SK-N-SH treated with all-trans-retinoic acid at 6 μM for 48 hours (cell line): ENCODE measurements around the gene GSE1.

Experiments
- ATAC-seq: fragments of 200-7000 bp; cut with Tn5 transposase; 3 replicates; pipeline ENCODE4 v1.9.1; 2020; ENCODE audit warnings: mild to moderate bottlenecking, moderate library complexity
- ARNTL ChIP-seq: fragments of 450-650 bp; formaldehyde crosslinking; IDR thresholded peaks from 2 replicates; pipeline ENCODE4 v1.5.0; 2020; ENCODE audit warnings: low read depth, mild to moderate bottlenecking, moderate library complexity, borderline replicate concordance
- BACH2 ChIP-seq: fragments of 250-450 bp; sonication (Bioruptor Pico); IDR thresholded peaks from 2 replicates; pipeline ENCODE4 v1.9.0; 2021; ENCODE audit warnings: mild to moderate bottlenecking, borderline replicate concordance
- CREB5 ChIP-seq: fragments of 250-450 bp; sonication (Bioruptor Pico); IDR thresholded peaks from 2 replicates; pipeline ENCODE4 v1.5.1; 2020; ENCODE audit warnings: low read depth, mild to moderate bottlenecking, moderate library complexity
- CSDC2 ChIP-seq: fragments of 250-450 bp; sonication (Bioruptor Pico); IDR thresholded peaks from 2 replicates; pipeline ENCODE4 v1.5.0; 2020; ENCODE audit warnings: mild to moderate bottlenecking, moderate library complexity
- CSRNP3 ChIP-seq: fragments of 250-450 bp; sonication (Bioruptor Pico); IDR thresholded peaks from 2 replicates; pipeline ENCODE4 v1.5.1; 2021; ENCODE audit warnings: mild to moderate bottlenecking, moderate library complexity
- ESRRG ChIP-seq: fragments of 250-450 bp; sonication (Bioruptor Pico); IDR thresholded peaks from 2 replicates; pipeline ENCODE4 v1.6.1; 2021; ENCODE audit warnings: mild to moderate bottlenecking
- GLIS3 ChIP-seq: fragments of 250-450 bp; sonication (Bioruptor Pico); IDR thresholded peaks from 2 replicates; pipeline ENCODE4 v1.5.0; 2020; ENCODE audit warnings: mild to moderate bottlenecking, moderate library complexity
- ISL1 ChIP-seq: fragments of 250-450 bp; sonication (Bioruptor Pico); IDR thresholded peaks from 2 replicates; pipeline ENCODE4 v2.1.2; 2022; ENCODE audit warnings: mild to moderate bottlenecking, moderate library complexity
- OSR1 ChIP-seq: fragments of 250-450 bp; sonication (Bioruptor Pico); IDR thresholded peaks from 2 replicates; pipeline ENCODE4 v1.8.0; 2022; ENCODE audit warnings: moderate library complexity, mild to moderate bottlenecking, inconsistent platforms
- PATZ1 ChIP-seq: fragments of 250-450 bp; sonication (Bioruptor Pico); IDR thresholded peaks from 2 replicates; pipeline ENCODE4 v1.8.0; 2020; ENCODE audit warnings: mild to moderate bottlenecking, moderate library complexity, borderline replicate concordance
- POU6F1 ChIP-seq: fragments of 250-450 bp; sonication (Bioruptor Pico); IDR thresholded peaks from 2 replicates; pipeline ENCODE4 v1.8.0; 2021; ENCODE audit warnings: low read depth, mild to moderate bottlenecking, moderate library complexity, borderline replicate concordance
- PPARA ChIP-seq: fragments of 250-450 bp; sonication (Bioruptor Pico); IDR thresholded peaks from 2 replicates; pipeline ENCODE4 v1.5.0; 2020; ENCODE audit warnings: mild to moderate bottlenecking, borderline replicate concordance
- RARB ChIP-seq: fragments of 250-450 bp; sonication (Bioruptor Pico); IDR thresholded peaks from 2 replicates; pipeline ENCODE4 v1.8.0; 2021; ENCODE audit warnings: mild to moderate bottlenecking, moderate library complexity
- SNAI2 ChIP-seq: fragments of 250-450 bp; sonication (Bioruptor Pico); IDR thresholded peaks from 2 replicates; pipeline ENCODE4 v1.5.0; 2020; ENCODE audit warnings: mild to moderate bottlenecking, moderate library complexity
- TCF4 ChIP-seq: fragments of 250-450 bp; sonication (Bioruptor Pico); IDR thresholded peaks from 2 replicates; pipeline ENCODE4 v1.8.0; 2021; ENCODE audit warnings: mild to moderate bottlenecking, moderate library complexity, borderline replicate concordance
- TOX ChIP-seq: fragments of 250-450 bp; sonication (Bioruptor Pico); IDR thresholded peaks from 2 replicates; pipeline ENCODE4 v1.8.0; 2021; ENCODE audit warnings: mild to moderate bottlenecking, moderate library complexity, borderline replicate concordance
- ZFP3 ChIP-seq: fragments of 250-450 bp; sonication (Bioruptor Pico); IDR thresholded peaks from 2 replicates; pipeline ENCODE4 v1.5.0; 2020; ENCODE audit warnings: mild to moderate bottlenecking, moderate library complexity
- ZFP30 ChIP-seq: fragments of 450-650 bp; formaldehyde crosslinking; IDR thresholded peaks from 2 replicates; pipeline ENCODE4 v1.5.0; 2022; ENCODE audit warnings: mild to moderate bottlenecking, moderate library complexity
- ZNF565 ChIP-seq: fragments of 450-650 bp; formaldehyde crosslinking; conservative IDR thresholded peaks from 2 replicates; pipeline ENCODE4 v1.5.0; 2020; ENCODE audit warnings: low read depth, mild to moderate bottlenecking, moderate library complexity
- ZNF70 ChIP-seq: fragments of 450-650 bp; formaldehyde crosslinking; IDR thresholded peaks from 2 replicates; pipeline ENCODE4 v1.5.0; 2020; ENCODE audit warnings: mild to moderate bottlenecking, moderate library complexity
- ZNF8 ChIP-seq: fragments of 450-650 bp; formaldehyde crosslinking; IDR thresholded peaks from 2 replicates; pipeline ENCODE4 v1.5.0; 2020; ENCODE audit warnings: mild to moderate bottlenecking, moderate library complexity
- TF ChIP-seq, protein P1 (sequence below): fragments of 250-450 bp; sonication (Bioruptor Pico); IDR thresholded peaks from 2 replicates; pipeline ENCODE4 v1.5.0; 2020; ENCODE audit warnings: mild to moderate bottlenecking, moderate library complexity

GSE1 gene

DNA sequence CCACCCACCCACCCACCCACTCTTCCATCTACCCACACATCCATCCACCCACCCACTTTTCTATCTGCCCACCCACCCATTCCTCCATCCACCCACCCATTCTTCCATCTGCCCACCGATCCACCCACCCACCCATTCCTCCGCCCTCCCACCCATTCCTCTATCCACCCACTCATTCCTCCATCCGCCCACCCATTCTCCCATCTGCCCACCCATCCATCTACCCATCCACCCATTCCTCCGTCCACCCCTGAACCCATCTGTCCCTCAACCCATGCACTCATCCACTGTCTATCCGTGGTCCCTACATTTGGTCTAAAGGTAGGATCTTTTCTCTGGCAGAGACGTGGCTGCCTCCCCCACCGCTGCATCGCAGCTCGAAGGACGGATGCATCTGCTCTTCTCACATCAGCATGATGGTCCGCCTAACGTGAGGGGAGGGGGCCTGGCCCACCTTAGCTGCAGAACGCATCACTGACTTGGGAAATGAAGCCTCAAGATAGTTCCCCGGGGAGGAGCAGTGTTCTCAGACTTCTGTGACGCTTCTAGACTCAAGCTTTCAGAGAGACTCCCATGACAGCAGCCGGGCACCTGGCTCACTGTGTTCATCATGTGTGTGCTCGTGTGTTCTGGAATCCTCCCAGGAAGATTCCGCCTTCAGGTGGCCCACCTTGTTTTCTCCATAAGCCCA lies 17.2 kb upstream of the GSE1 start:
- no peak for ATAC-seq
- TF ChIP-seq ZFP30 (no peak), ZNF70 (CRISPR knock-in tag) (no peak), RARB (CRISPR knock-in tag) (no peak), PPARA (no peak), PATZ1 (CRISPR knock-in tag) (no peak), SNAI2 (CRISPR knock-in tag) (no peak), ISL1 (CRISPR knock-in tag) (no peak), CSRNP3 (no peak), ARNTL (no peak), ZNF8 (CRISPR knock-in tag) (no peak), ZFP3 (CRISPR knock-in tag) (no peak), GLIS3 (CRISPR knock-in tag) (no peak), BACH2 (CRISPR knock-in tag) (no peak), CSDC2 (CRISPR knock-in tag) (no peak), CREB5 (CRISPR knock-in tag) (no peak), TOX (no peak), TCF4 (CRISPR knock-in tag) (no peak), ZNF565 (CRISPR knock-in tag) (no peak)
- TF ChIP-seq, protein P1, sequence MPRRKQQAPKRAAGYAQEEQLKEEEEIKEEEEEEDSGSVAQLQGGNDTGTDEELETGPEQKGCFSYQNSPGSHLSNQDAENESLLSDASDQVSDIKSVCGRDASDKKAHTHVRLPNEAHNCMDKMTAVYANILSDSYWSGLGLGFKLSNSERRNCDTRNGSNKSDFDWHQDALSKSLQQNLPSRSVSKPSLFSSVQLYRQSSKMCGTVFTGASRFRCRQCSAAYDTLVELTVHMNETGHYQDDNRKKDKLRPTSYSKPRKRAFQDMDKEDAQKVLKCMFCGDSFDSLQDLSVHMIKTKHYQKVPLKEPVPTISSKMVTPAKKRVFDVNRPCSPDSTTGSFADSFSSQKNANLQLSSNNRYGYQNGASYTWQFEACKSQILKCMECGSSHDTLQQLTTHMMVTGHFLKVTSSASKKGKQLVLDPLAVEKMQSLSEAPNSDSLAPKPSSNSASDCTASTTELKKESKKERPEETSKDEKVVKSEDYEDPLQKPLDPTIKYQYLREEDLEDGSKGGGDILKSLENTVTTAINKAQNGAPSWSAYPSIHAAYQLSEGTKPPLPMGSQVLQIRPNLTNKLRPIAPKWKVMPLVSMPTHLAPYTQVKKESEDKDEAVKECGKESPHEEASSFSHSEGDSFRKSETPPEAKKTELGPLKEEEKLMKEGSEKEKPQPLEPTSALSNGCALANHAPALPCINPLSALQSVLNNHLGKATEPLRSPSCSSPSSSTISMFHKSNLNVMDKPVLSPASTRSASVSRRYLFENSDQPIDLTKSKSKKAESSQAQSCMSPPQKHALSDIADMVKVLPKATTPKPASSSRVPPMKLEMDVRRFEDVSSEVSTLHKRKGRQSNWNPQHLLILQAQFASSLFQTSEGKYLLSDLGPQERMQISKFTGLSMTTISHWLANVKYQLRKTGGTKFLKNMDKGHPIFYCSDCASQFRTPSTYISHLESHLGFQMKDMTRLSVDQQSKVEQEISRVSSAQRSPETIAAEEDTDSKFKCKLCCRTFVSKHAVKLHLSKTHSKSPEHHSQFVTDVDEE (CRISPR knock-in tag) = no peak

DNA sequence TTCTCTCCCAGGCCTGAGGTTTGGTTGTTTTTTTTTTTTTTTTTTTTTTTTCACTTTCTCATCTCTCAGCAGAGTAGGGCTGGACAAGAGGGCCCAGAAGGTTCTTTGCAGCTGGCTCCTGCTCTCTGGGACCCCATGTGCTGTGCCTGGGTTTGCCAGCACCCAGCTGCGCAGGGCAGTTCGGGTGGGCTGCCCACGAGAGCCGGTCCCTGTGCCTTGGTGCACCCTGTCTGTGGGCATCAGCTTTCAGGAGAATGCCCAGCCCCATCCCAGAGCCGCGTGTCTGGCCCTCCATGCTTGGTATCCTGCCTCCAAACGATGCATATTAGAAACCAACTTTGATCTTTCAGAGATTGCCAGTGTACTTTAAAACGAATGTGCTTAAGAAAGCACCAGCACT lies 15.0 kb upstream of the GSE1 start:
- ATAC-seq = no peak
- TF ChIP-seq BACH2 (CRISPR knock-in tag) (no peak), ZFP30 (no peak), POU6F1 (CRISPR knock-in tag) (no peak), ZNF565 (CRISPR knock-in tag) (no peak), PPARA (no peak), SNAI2 (CRISPR knock-in tag) (no peak), ARNTL (no peak), ESRRG (CRISPR knock-in tag) (no peak), ISL1 (CRISPR knock-in tag) (no peak)

DNA sequence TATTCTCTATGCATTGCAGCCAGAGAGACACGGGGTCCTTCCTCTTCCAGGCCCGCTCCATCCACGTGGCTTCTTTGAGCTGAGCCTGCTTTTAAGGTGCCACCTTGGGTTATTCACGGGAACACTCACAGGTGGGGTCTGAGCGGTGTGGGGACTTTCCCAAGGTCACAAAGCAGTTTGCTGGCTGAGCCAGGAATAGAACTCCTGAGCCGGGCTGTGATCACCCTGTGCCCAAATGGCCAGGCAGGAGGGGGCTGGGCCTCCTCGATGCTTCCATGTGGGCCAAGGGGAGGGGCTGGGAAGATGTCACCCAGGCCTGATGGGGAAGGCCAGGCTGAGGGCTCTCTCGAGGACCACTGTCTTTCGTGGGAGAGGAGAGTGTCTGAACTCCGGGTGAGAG lies 13.0 kb upstream of the GSE1 start:
- ATAC-seq = no peak
- TF ChIP-seq ARNTL (no peak), CSDC2 (CRISPR knock-in tag) (no peak), ZFP30 (no peak), POU6F1 (CRISPR knock-in tag) (no peak), OSR1 (no peak), ZNF70 (CRISPR knock-in tag) (no peak), PPARA (no peak), TOX (no peak), ISL1 (CRISPR knock-in tag) (no peak), CSRNP3 (no peak), ESRRG (CRISPR knock-in tag) (no peak), ZNF8 (CRISPR knock-in tag) (no peak)
